ENCODE measurements around the gene RNF135.
"Not testable (repeated sequence)": the region's sequence is repeated elsewhere in the genome, so short reads cannot be mapped to it uniquely, and the experiment has no call there.

Gene RNF135

GRCh38 chr17:30967911-30968310 is 2.9 kb upstream of the RNF135 start:
- not testable (repeated sequence) for H3K4me3 Mint-ChIP-seq, H3K36me3 Mint-ChIP-seq, DNase-seq, H3K9me3 Mint-ChIP-seq, H3K27ac Mint-ChIP-seq
- CTCF ChIA-PET, result interaction anchor here (0.8 kb wide), 1 partner anchor 14 kb away, joined by 3 read pairs; no protein-coding TSS in a partner anchor
- Mint-ChIP-seq H3K27me3 (peaks cover 30% of the 10 kb centered on the region), H3K4me1 (peaks cover 35% of the 10 kb centered on the region)

GRCh38 chr17:30969989-30970830 is 629 bp upstream of the RNF135 start:
- peaks cover 30% of the 10 kb centered on the region for H3K27me3 Mint-ChIP-seq
- DNase-seq, result peak; percentile 35
- peaks cover 41% of the 10 kb centered on the region for H3K4me1 Mint-ChIP-seq
- peaks cover 11% of the 10 kb centered on the region for H3K36me3 Mint-ChIP-seq
- H3K4me3 Mint-ChIP-seq, result peak overlapping the region; percentile 98
- H3K9me3 Mint-ChIP-seq, result peaks cover 1% of the 10 kb centered on the region
- peak overlapping the region; percentile 84 for H3K27ac Mint-ChIP-seq
- CTCF ChIA-PET, result interaction anchor here (1.1 kb wide), 1 partner anchor 91 kb away, joined by 4 read pairs; no protein-coding TSS in a partner anchor

- Mint-ChIP-seq H3K27me3 (peaks cover 7% of the 10 kb centered on the region), H3K9me3 (peaks cover 1% of the 10 kb centered on the region), H3K4me3 (no peak overlapping the region), H3K36me3 (peaks cover 18% of the 10 kb centered on the region), H3K27ac (no peak overlapping the region), H3K4me1 (peaks cover 24% of the 10 kb centered on the region)
- DNase-seq, result no peak
- CTCF ChIA-PET, result no interaction called here
These were observed 4.4 kb downstream of the RNF135 start for GRCh38 chr17:30975042-30975820.

DNA sequence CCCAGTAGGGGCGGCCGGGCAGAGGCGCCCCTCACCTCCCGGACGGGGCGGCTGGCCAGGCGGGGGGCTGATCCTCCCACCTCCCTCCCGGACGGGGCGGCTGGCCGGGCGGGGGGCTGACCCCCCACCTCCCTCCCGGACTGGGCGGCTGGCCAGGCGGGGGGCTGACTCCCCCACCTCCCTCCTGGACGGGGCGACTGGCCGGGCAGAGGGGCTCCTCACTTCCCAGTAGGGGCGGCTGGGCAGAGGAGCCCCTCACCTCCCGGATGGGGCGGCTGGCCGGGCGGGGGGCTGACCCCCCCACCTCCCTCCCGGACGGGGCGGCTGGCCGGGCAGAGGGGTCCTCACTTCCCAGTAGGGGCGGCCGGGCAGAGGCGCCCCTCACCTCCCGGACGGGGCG is 9.1 kb downstream of the RNF135 start:
- H3K4me1 Mint-ChIP-seq, H3K27ac Mint-ChIP-seq, H3K4me3 Mint-ChIP-seq, H3K27me3 Mint-ChIP-seq, DNase-seq, H3K9me3 Mint-ChIP-seq, H3K36me3 Mint-ChIP-seq, CTCF ChIA-PET: not testable (repeated sequence)

GRCh38 chr17:30981531-30982519 is 11.0 kb downstream of the RNF135 start:
- Mint-ChIP-seq H3K27ac (no peak overlapping the region), H3K4me3 (no peak overlapping the region), H3K4me1 (peaks cover 2% of the 10 kb centered on the region), H3K36me3 (peaks cover 1% of the 10 kb centered on the region), H3K27me3 (no peaks in the 10 kb centered on the region), H3K9me3 (no peaks in the 10 kb centered on the region)
- no peak for DNase-seq
- CTCF ChIA-PET, result interaction anchor here (0.6 kb wide), 2 partner anchors 14 to 22 kb away, joined by 3 read pairs; no protein-coding TSS in a partner anchor

DNA sequence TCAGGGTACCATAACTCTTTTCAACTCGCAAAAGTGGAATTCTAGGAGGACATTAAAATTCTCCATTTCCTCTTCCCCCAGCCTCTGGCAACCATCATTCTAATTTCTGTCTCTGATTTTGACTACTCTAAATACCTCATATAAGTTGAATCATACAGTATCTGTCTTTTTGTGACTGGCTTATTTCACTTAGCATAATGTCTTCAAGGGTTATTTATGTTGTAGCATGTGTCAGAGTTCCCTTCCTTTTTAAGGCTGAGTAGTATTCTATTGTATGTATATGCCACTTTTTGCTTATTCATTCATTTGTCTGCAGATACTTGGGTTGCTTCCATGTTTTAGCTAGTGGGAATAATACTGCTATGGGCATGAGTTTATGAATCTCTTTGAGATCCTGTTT is 12.0 kb downstream of the RNF135 start:
- DNase-seq, result no peak
- no peak overlapping the region for H3K27ac Mint-ChIP-seq
- CTCF ChIA-PET, result no interaction called here

DNA sequence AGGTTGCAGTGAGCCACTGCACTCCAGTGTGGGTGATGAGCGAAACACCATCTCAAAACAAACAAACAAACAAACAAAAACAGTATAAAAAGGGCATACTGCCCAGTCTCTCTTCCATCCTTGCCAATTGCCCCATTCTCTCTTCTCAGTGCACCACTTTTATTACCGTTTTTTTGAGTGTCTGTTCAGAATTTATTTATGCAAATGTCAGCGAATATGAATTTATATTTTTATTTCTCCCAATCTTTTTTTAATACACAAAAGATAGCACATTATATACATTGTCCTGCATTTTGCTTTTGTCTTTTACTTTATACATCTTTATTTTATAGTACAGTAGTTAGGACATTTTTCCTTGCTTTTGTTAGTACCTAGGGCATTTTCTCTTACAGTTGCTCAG is 19.6 kb downstream of the RNF135 start:
- Mint-ChIP-seq H3K27ac (no peak overlapping the region), H3K4me1 (no peaks in the 10 kb centered on the region), H3K27me3 (no peaks in the 10 kb centered on the region), H3K4me3 (no peak overlapping the region), H3K9me3 (no peaks in the 10 kb centered on the region), H3K36me3 (peaks cover 7% of the 10 kb centered on the region)
- DNase-seq, result no peak
- CTCF ChIA-PET, result no interaction called here

More for the DNA sequence above, 12.0 kb downstream of the RNF135 start:
- Mint-ChIP-seq H3K4me1 (peaks cover 2% of the 10 kb centered on the region), H3K36me3 (peaks cover 1% of the 10 kb centered on the region), H3K9me3 (no peaks in the 10 kb centered on the region), H3K27me3 (no peaks in the 10 kb centered on the region), H3K4me3 (no peak overlapping the region)

- H3K27ac Mint-ChIP-seq, result no peak overlapping the region
- H3K27me3 Mint-ChIP-seq, result no peaks in the 10 kb centered on the region
- peaks cover 12% of the 10 kb centered on the region for H3K36me3 Mint-ChIP-seq
- no peak overlapping the region for H3K4me3 Mint-ChIP-seq
- no peak for DNase-seq
- H3K4me1 Mint-ChIP-seq, result no peaks in the 10 kb centered on the region
- CTCF ChIA-PET, result no interaction called here
- no peaks in the 10 kb centered on the region for H3K9me3 Mint-ChIP-seq
These were observed 21.7 kb downstream of the RNF135 start for GRCh38 chr17:30992551-30992950.

GRCh38 chr17:30995347-30995746 is 24.5 kb downstream of the RNF135 start:
- H3K27me3 Mint-ChIP-seq, result no peaks in the 10 kb centered on the region
- CTCF ChIA-PET, result no interaction called here
- no peaks in the 10 kb centered on the region for H3K9me3 Mint-ChIP-seq
- DNase-seq, result no peak
- H3K27ac Mint-ChIP-seq, result no peak overlapping the region
- no peak overlapping the region for H3K4me3 Mint-ChIP-seq
- no peaks in the 10 kb centered on the region for H3K4me1 Mint-ChIP-seq
- peaks cover 20% of the 10 kb centered on the region for H3K36me3 Mint-ChIP-seq

DNA sequence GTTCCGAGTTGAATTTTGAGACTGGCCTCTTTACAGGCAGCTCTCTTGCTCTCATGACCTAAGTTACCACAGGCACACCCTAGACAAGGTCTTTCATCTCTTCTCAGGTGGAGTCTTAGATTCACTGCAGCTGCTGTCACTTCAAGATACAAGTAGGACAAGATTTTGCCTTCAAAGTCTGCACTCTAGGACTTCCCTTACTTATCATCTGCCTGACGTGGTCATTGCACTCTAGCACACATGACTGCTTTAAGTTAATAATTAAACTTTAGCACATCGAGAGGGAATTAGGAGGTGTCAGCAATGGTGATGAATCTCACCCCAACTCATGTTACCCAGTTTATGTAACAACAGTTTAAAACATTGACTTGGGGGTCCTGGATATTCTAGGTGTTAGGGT is 25.6 kb downstream of the RNF135 start:
- no peaks in the 10 kb centered on the region for H3K9me3 Mint-ChIP-seq
- no peak for DNase-seq
- CTCF ChIA-PET, result no interaction called here
- peaks cover 20% of the 10 kb centered on the region for H3K36me3 Mint-ChIP-seq
- H3K27ac Mint-ChIP-seq, result no peak overlapping the region
- no peaks in the 10 kb centered on the region for H3K27me3 Mint-ChIP-seq
- H3K4me1 Mint-ChIP-seq, result no peaks in the 10 kb centered on the region
- no peak overlapping the region for H3K4me3 Mint-ChIP-seq

DNA sequence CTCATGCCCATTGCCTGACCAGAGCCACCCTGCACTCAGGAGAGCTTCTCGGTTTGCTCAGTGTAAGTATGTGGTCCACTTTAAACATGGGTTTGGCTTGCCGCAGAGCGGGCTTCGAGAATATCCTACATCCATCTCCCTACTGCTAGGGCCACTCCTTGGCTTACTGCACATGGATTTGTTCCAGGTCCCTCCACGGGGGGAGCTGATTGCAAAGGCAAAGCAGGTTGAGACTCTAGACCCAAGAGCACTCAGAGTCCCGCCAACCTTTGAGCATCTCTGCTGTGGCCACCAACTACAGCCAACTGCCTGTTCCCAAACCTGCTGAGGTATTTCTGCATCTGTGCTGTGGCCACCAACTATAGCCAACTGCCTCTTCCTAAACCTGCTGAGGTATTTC is 26.4 kb downstream of the RNF135 start:
- Mint-ChIP-seq H3K9me3 (no peaks in the 10 kb centered on the region), H3K27me3 (no peaks in the 10 kb centered on the region), H3K4me1 (no peaks in the 10 kb centered on the region), H3K36me3 (peaks cover 20% of the 10 kb centered on the region), H3K4me3 (no peak overlapping the region), H3K27ac (no peak overlapping the region)
- no peak for DNase-seq
- CTCF ChIA-PET, result no interaction called here

GRCh38 chr17:30997842-30998241 is 27.0 kb downstream of the RNF135 start:
- Mint-ChIP-seq H3K27me3 (no peaks in the 10 kb centered on the region), H3K27ac (no peak overlapping the region), H3K4me3 (no peak overlapping the region), H3K9me3 (no peaks in the 10 kb centered on the region), H3K4me1 (no peaks in the 10 kb centered on the region), H3K36me3 (peaks cover 17% of the 10 kb centered on the region)
- no peak for DNase-seq
- CTCF ChIA-PET, result no interaction called here

- Mint-ChIP-seq H3K27me3 (peaks cover 4% of the 10 kb centered on the region), H3K4me3 (no peak overlapping the region), H3K9me3 (no peaks in the 10 kb centered on the region), H3K27ac (no peak overlapping the region), H3K4me1 (no peaks in the 10 kb centered on the region), H3K36me3 (peaks cover 17% of the 10 kb centered on the region)
- DNase-seq, result no peak
- CTCF ChIA-PET, result no interaction called here
These were observed 31.2 kb downstream of the RNF135 start for GRCh38 chr17:31002047-31002446.
